K562 (cell line): ENCODE results near the gene SLC35G2. TPM values are rescaled to one million over a fixed set of nuclear protein-coding genes. Genes with fewer than 3 reads are reported as not detected.

Experiments used
- ATF7 ChIP-seq: fragments of 450-650 bp; IDR thresholded peaks from 2 replicates; pipeline ENCODE4 v1.7.1; 2014; ENCODE audit warnings: mild to moderate bottlenecking, moderate library complexity
- BRD4 ChIP-seq: fragments of 200-600 bp; sonication (generic); IDR thresholded peaks from 2 replicates; pipeline ENCODE4 v1.6.1; 2017; ENCODE audit warnings: inconsistent platforms
- CBX2 ChIP-seq: fragments of 200-600 bp; sonication (generic); IDR thresholded peaks from one replicate; pipeline ENCODE4 v1.6.1; 2012; ENCODE audit warnings: mild to moderate bottlenecking, low read length, inconsistent platforms; ENCODE audit not compliant: insufficient read depth, poor library complexity, severe bottlenecking
- CBX5 ChIP-seq: IDR thresholded peaks from 2 replicates; pipeline ENCODE4 v1.6.1; 2014; ENCODE audit warnings: low read depth, borderline replicate concordance
- CTCFL ChIP-seq: IDR thresholded peaks from 2 replicates; pipeline ENCODE4 v1.6.1; 2011; ENCODE audit warnings: borderline replicate concordance, low read depth, mild to moderate bottlenecking, moderate library complexity, low read length; ENCODE audit not compliant: insufficient read depth, poor library complexity, severe bottlenecking
- DIDO1 ChIP-seq: fragments of 450-650 bp; IDR thresholded peaks from 2 replicates; pipeline ENCODE4 v1.6.1; 2016; ENCODE audit warnings: low read depth, missing biosample characterization, missing genetic modification characterization
- ELF1 ChIP-seq: fragments of 200-800 bp; sonication (Bioruptor generic); IDR thresholded peaks from 2 replicates; pipeline ENCODE4 v1.6.1; 2016; ENCODE audit warnings: missing genetic modification characterization, missing compliant biosample characterization
- ELK1 ChIP-seq: sonication (generic); formaldehyde crosslinking; IDR thresholded peaks from 2 replicates; pipeline ENCODE4 v1.8.1; 2022; ENCODE audit warnings: missing genetic modification reagents
- EWSR1 ChIP-seq: fragments of 450-650 bp; IDR thresholded peaks from 2 replicates; pipeline ENCODE4 v1.6.1; 2018; ENCODE audit warnings: borderline replicate concordance, mild to moderate bottlenecking, low read depth, moderate library complexity; ENCODE audit not compliant: partially characterized antibody
- EZH2 ChIP-seq: IDR thresholded peaks from 2 replicates; pipeline ENCODE4 v1.6.1; 2012; ENCODE audit warnings: low read depth, mild to moderate bottlenecking, inconsistent platforms, low read length, borderline replicate concordance
- GATAD2A ChIP-seq: fragments of 450-650 bp; IDR thresholded peaks from 2 replicates; pipeline ENCODE4 v1.6.1; 2017
- HCFC1 ChIP-seq: IDR thresholded peaks from 2 replicates; pipeline ENCODE4 v1.6.1; 2012; ENCODE audit warnings: low read depth, low read length, improper control_type of control experiment
- HMGN3 ChIP-seq: IDR thresholded peaks from 2 replicates; pipeline ENCODE4 v1.6.1; 2011; ENCODE audit warnings: borderline replicate concordance, low read depth, mild to moderate bottlenecking, mixed read lengths, low read length; ENCODE audit not compliant: insufficient read length; ENCODE audit errors: extremely low read depth
- KDM4B ChIP-seq, 2 experiments: fragments of 450-650 bp in 1 of 2; sonication (generic) in 1 of 2; IDR thresholded peaks; 2 replicates each; pipeline ENCODE4 v1.6.1; 2016 to 2017; ENCODE audit warnings: borderline replicate concordance in 2 of 2, antibody characterized with exemption in 1 of 2, low read depth in 1 of 2, mild to moderate bottlenecking in 1 of 2
- MNT ChIP-seq, 2 experiments: fragments of 450-650 bp; conservative IDR thresholded peaks; 2 replicates each; pipeline ENCODE4 v1.6.1; 2017; ENCODE audit warnings: mild to moderate bottlenecking in 2 of 2, moderate library complexity in 2 of 2
- MYNN ChIP-seq, 2 experiments: sonication (generic); formaldehyde crosslinking in 1 of 2; IDR thresholded peaks; 2 replicates each; pipeline versions ENCODE4 v1.5.0 to v1.6.1; 2016 to 2020; ENCODE audit warnings: antibody characterized with exemption in 1 of 2, missing genetic modification reagents in 1 of 2
- NBN ChIP-seq: fragments of 450-650 bp; IDR thresholded peaks from 2 replicates; pipeline ENCODE4 v1.6.1; 2016; ENCODE audit warnings: low read depth, mild to moderate bottlenecking
- PHB ChIP-seq: fragments of 250-450 bp; sonication (Bioruptor Pico); IDR thresholded peaks from 2 replicates; pipeline ENCODE4 v1.5.0; 2021
- POLR2AphosphoS2 ChIP-seq: IDR thresholded peaks from 2 replicates; pipeline ENCODE4 v1.6.1; 2012; ENCODE audit warnings: low read length, improper control_type of control experiment
- RBFOX2 ChIP-seq: fragments of 200-400 bp; formaldehyde crosslinking; IDR thresholded peaks from 2 replicates; pipeline ENCODE4 v1.6.1; 2017; ENCODE audit warnings: low read depth, mild to moderate bottlenecking, low read length, moderate library complexity
- SIN3B ChIP-seq: fragments of 450-650 bp; IDR thresholded peaks from 2 replicates; pipeline ENCODE4 v1.6.1; 2017; ENCODE audit warnings: low read depth, mild to moderate bottlenecking, moderate library complexity
- SMAD2 ChIP-seq: fragments of 150-350 bp; IDR thresholded peaks from 2 replicates; pipeline ENCODE4 v1.6.1; 2014; ENCODE audit warnings: low read depth, mild to moderate bottlenecking, low read length
- SMARCE1 ChIP-seq: fragments of 450-650 bp; IDR thresholded peaks from 2 replicates; pipeline ENCODE4 v1.7.1; 2016; ENCODE audit warnings: mild to moderate bottlenecking
- TAF9B ChIP-seq: fragments of 450-650 bp; IDR thresholded peaks from 2 replicates; pipeline ENCODE4 v1.6.1; 2018; ENCODE audit warnings: mild to moderate bottlenecking; ENCODE audit not compliant: partially characterized antibody
- TCFL5 ChIP-seq: fragments of 250-450 bp; sonication (Bioruptor Pico); conservative IDR thresholded peaks from 2 replicates; pipeline ENCODE4 v1.6.1; 2021; ENCODE audit warnings: mild to moderate bottlenecking, moderate library complexity, matching md5 sums
- TEAD2 ChIP-seq: fragments of 450-650 bp; IDR thresholded peaks from 2 replicates; pipeline ENCODE4 v1.6.1; 2016; ENCODE audit warnings: missing genetic modification characterization, control low read depth, missing compliant biosample characterization
- ZFP30 ChIP-seq: fragments of 250-450 bp; sonication (Bioruptor Pico); IDR thresholded peaks from 2 replicates; pipeline ENCODE4 v1.8.0; 2022; ENCODE audit warnings: moderate library complexity, mild to moderate bottlenecking, inconsistent platforms, borderline replicate concordance
- polyA plus RNA-seq, 8 experiments: library from polyadenylated mRNA; depleted of rRNA in 4 of 8; stranded (reverse) in 5 of 8; unstranded in 3 of 8; fragments of >200 nt; fragmentation: Nextera tagmentation in 2 of 8; fragmentation: Illumina TruSeq in 1 of 8; extraction: Ambion mirVana in 2 of 8; extraction: Trizol in 1 of 8; gene quantifications; 2 replicates each; pipeline versions ENCODE4 v1.2.1 to v1.2.3, GENCODE V29; 2011 to 2014; ENCODE audit warnings: inconsistent platforms in 1 of 8, missing spikeins in 1 of 8
- total RNA-seq, 7 experiments: library from RNA; depleted of rRNA in 6 of 7; stranded (reverse); fragments of >200 nt in 6 of 7; fragmentation: Illumina TruSeq in 2 of 7; extraction: Trizol in 2 of 7; gene quantifications; 2 replicates each; pipeline versions ENCODE4 v1.2.1 to v1.2.3, GENCODE V29; 2011 to 2021; ENCODE audit warnings: low replicate concordance in 1 of 7

The SLC35G2 gene
- total and polyA plus RNA-seq, 9 of the 15 experiments (the other 6 are each of a cell fraction or from before 2014, with no cell fraction given): 2.6 to 5.9 (median 3.2) TPM

GRCh38 chr3:136840252-136840651 is 21.3 kb downstream of the SLC35G2 start (continued):
- TF ChIP-seq CTCFL (no peak), ELF1 (no peak), CBX2 (no peak), BRD4 (no peak), GATAD2A (peak; percentile 94), RBFOX2 (no peak), MYNN (IDR thresholded peaks at IDR 0.05) (peak; percentile 51; the same call in 1 of the 2 replicates), MYNN (CRISPR knock-in tag; IDR thresholded peaks at IDR 0.05) (no peak), ATF7 (no peak), SIN3B (no peak), NBN (0 out of 2 replicates have a peak, but pooled peaks have one; percentile 32), SMARCE1 (peak; percentile 91), ZFP30 (no peak), EWSR1 (no peak), PHB (CRISPR knock-in tag) (no peak), DIDO1 (tag) (no peak), SMAD2 (no peak), HMGN3 (no peak), MNT (conservative IDR thresholded peaks at IDR 0.05) (0 out of 4 replicates have a peak, but pooled peaks of 1 of the 2 experiments have one; percentile 20), ELK1 (no peak), TAF9B (peak; percentile 47), KDM4B (IDR thresholded peaks at IDR 0.05; ENCODE audit: borderline replicate concordance in 2 of 2, low read depth in 1 of 2) (no peak), EZH2 (no peak), TCFL5 (CRISPR knock-in tag) (no peak), HCFC1 (no peak), TEAD2 (tag) (no peak), CBX5 (no peak), POLR2AphosphoS2 (no peak)
